Stomach (tissue), 9 donors: ENCODE results near the gene FBXL2. TPM values are rescaled to one million over a fixed set of nuclear protein-coding genes. Genes with fewer than 3 reads are reported as not detected.
"Not testable (repeated sequence)": the region's sequence is repeated elsewhere in the genome, so short reads cannot be mapped to it uniquely, and the experiment has no call there.

ENCODE experiments used
- DNase-seq, 2 donors: peaks; one replicate each; pipeline versions ENCODE4 v3.0.0 to v3.0.0-alpha.2; 2013 to 2019
- H3K27ac ChIP-seq, 5 donors: fragments of 200-600 bp in 4 of 5; sonication (generic) in 4 of 5; one replicate each; pipeline ENCODE4 v1.5.1; 2013 to 2019; ENCODE audit warnings: mild to moderate bottlenecking in 1 of 5, moderate library complexity in 1 of 5
- H3K27me3 ChIP-seq, 3 donors: fragments of 200-600 bp; sonication (generic); one replicate each; pipeline ENCODE4 v1.5.1; 2017 to 2019; ENCODE audit warnings: mixed run types in 1 of 3
- H3K36me3 ChIP-seq, 4 donors: fragments of 200-600 bp; sonication (generic); 1 replicate in 3 of 4; 2 replicates in 1 of 4; pipeline ENCODE4 v1.5.1; 2016 to 2019
- H3K4me1 ChIP-seq, 4 donors: fragments of 200-600 bp; sonication (generic); one replicate each; pipeline ENCODE4 v1.5.1; 2016 to 2019
- H3K4me3 ChIP-seq, 4 donors: fragments of 200-600 bp; sonication (generic) in 3 of 4; one replicate each; pipeline ENCODE4 v1.5.1; 2016 to 2019; ENCODE audit warnings: mild to moderate bottlenecking in 1 of 4
- H3K9me3 ChIP-seq, 4 donors: fragments of 200-600 bp; sonication (generic); one replicate each; pipeline ENCODE4 v1.5.1; 2016 to 2019
- CTCF ChIP-seq, 7 experiments: fragments of 450-650 bp in 4 of 7; fragments of 200-600 bp in 3 of 7; sonication (generic) in 3 of 7; IDR thresholded peaks; one replicate each; pipeline ENCODE4 v1.5.1; 2016 to 2019; ENCODE audit warnings: antibody characterized with exemption in 7 of 7, control low read depth in 2 of 7, mild to moderate bottlenecking in 1 of 7
- EP300 ChIP-seq: sonication (generic); formaldehyde crosslinking; IDR thresholded peaks from one replicate; pipeline ENCODE4 v1.6.1; 2017; ENCODE audit warnings: antibody characterized with exemption
- POLR2A ChIP-seq, 4 donors: fragments of 450-650 bp; IDR thresholded peaks; one replicate each; pipeline ENCODE4 v1.6.1; 2016; ENCODE audit warnings: antibody characterized with exemption in 4 of 4, control low read depth in 2 of 4, mild to moderate bottlenecking in 1 of 4, moderate library complexity in 1 of 4
- POLR2AphosphoS5 ChIP-seq, 3 donors: sonication (generic); formaldehyde crosslinking; IDR thresholded peaks; one replicate each; pipeline ENCODE4 v1.6.1; 2016; ENCODE audit warnings: antibody characterized with exemption in 3 of 3
- WGBS, 5 donors: extraction: QIAGEN DNeasy Blood & Tissue Kit in 3 of 5; methylation state at CpG; one replicate each; pipeline versions ENCODE4 v1.1.5 to v1.1.7; 2013 to 2018; 5-methylcytosine and 5-hydroxymethylcytosine counted together
- intact Hi-C: fragments of 100-400 bp; cut with DNase I; formaldehyde crosslinking; loops from one replicate; pipeline ENCODE4 v1.15.1; 2023; ENCODE audit warnings: low total_unique reads
- polyA plus RNA-seq, 3 donors: library from polyadenylated mRNA; stranded (reverse); fragments of 200-250 nt; gene quantifications; one replicate each; pipeline ENCODE4 v1.2.3, GENCODE V29; 2013
- total RNA-seq, 5 donors: library from RNA; depleted of rRNA; stranded (reverse); fragments of >200 nt; gene quantifications; one replicate each; pipeline versions ENCODE4 v1.1.0 to v1.2.3, GENCODE V29; 2014 to 2016
- donor health status: healthy with polysubstance abuse.
- donor health status: Bipolar disorder and iron deficiency.
- donor health status: healthy.

FBXL2 gene
- total and polyA plus RNA-seq, 8 donors, result 0.46 to 62.4 (median 9.4) TPM; not detected in 1

GRCh38 chr3:33401781-33402180 is 124.5 kb downstream of the FBXL2 start:
- H3K27me3 ChIP-seq, result no peaks in the 10 kb centered on the region
- no peaks in the 10 kb centered on the region for H3K9me3 ChIP-seq
- H3K4me1 ChIP-seq, result no peaks in the 10 kb centered on the region
- intact Hi-C loops, result no loop called here
- WGBS, 5 donors, result 86 to 94% (median 88%) methylated on average over 2 of the region's 2 CpGs
- peaks cover 64 to 94% (median 93%) of the 10 kb centered on the region in 4 donors for H3K36me3 ChIP-seq
- TF ChIP-seq EP300, result no peak
- TF ChIP-seq POLR2A (IDR thresholded peaks at IDR 0.05), result no peak
- no peak for TF ChIP-seq POLR2AphosphoS5 (IDR thresholded peaks at IDR 0.05)
- H3K4me3 ChIP-seq, result no peak overlapping the region
- DNase-seq, result no peak
- no peak overlapping the region for H3K27ac ChIP-seq

GRCh38 chr3:33402936-33403335 is 125.7 kb downstream of the FBXL2 start:
- TF ChIP-seq CTCF (IDR thresholded peaks at IDR 0.05), result no peak
- TF ChIP-seq POLR2A (IDR thresholded peaks at IDR 0.05), result no peak
- no peak for TF ChIP-seq EP300
- no peak for TF ChIP-seq POLR2AphosphoS5 (IDR thresholded peaks at IDR 0.05)
- intact Hi-C loops, result no loop called here
- H3K27ac ChIP-seq, result no peak overlapping the region

GRCh38 chr3:33403756-33404155 is 126.5 kb downstream of the FBXL2 start:
- no peak for DNase-seq
- no peak overlapping the region for H3K27ac ChIP-seq
- no peaks in the 10 kb centered on the region for H3K27me3 ChIP-seq
- H3K36me3 ChIP-seq, result peaks cover 53 to 94% (median 93%) of the 10 kb centered on the region in 4 donors
- intact Hi-C loops, result no loop called here
- H3K9me3 ChIP-seq, result no peaks in the 10 kb centered on the region
- no peaks in the 10 kb centered on the region for H3K4me1 ChIP-seq
- WGBS, 5 donors, result 96 to 99% (median 98%) methylated on average over 6 of the region's 6 CpGs
- no peak overlapping the region for H3K4me3 ChIP-seq
- TF ChIP-seq CTCF (IDR thresholded peaks at IDR 0.05) (no peak), POLR2AphosphoS5 (IDR thresholded peaks at IDR 0.05) (no peak), POLR2A (IDR thresholded peaks at IDR 0.05) (no peak), EP300 (no peak)

More at GRCh38 chr3:33402936-33403335, 125.7 kb downstream of the FBXL2 start:
- Histone ChIP-seq H3K36me3 (peaks cover 53 to 94% (median 93%) of the 10 kb centered on the region in 4 donors), H3K4me1 (no peaks in the 10 kb centered on the region), H3K9me3 (no peaks in the 10 kb centered on the region), H3K27me3 (no peaks in the 10 kb centered on the region), H3K4me3 (no peak overlapping the region)
- DNase-seq, result no peak
- WGBS, 5 donors, result 90 to 97% (median 97%) methylated on average over 3 of the region's 3 CpGs

GRCh38 chr3:33410816-33411215 is 133.6 kb downstream of the FBXL2 start:
- H3K4me1 ChIP-seq, DNase-seq, H3K4me3 ChIP-seq, H3K9me3 ChIP-seq, H3K27me3 ChIP-seq, intact Hi-C loops, H3K27ac ChIP-seq: not testable (repeated sequence)
- WGBS, 5 donors, result 94 to 99% (median 96%) methylated on average over 3 of the region's 3 CpGs
- peaks cover 34 to 86% (median 81%) of the 10 kb centered on the region in 4 donors for H3K36me3 ChIP-seq

- H3K27ac ChIP-seq, result no peak overlapping the region
- no peaks in the 10 kb centered on the region for H3K27me3 ChIP-seq
- H3K9me3 ChIP-seq, result no peaks in the 10 kb centered on the region
- 78 to 97% (median 88%) methylated on average over 3 of the region's 3 CpGs for WGBS, 5 donors
- DNase-seq, result no peak
- TF ChIP-seq POLR2AphosphoS5 (IDR thresholded peaks at IDR 0.05) (no peak), CTCF (IDR thresholded peaks at IDR 0.05) (no peak), EP300 (no peak), POLR2A (IDR thresholded peaks at IDR 0.05) (no peak)
- H3K4me1 ChIP-seq, result peaks cover 0 to 4% (median 0%) of the 10 kb centered on the region in 4 donors
- intact Hi-C loops, result no loop called here
- no peak overlapping the region for H3K4me3 ChIP-seq
- H3K36me3 ChIP-seq, result peaks cover 15 to 77% (median 61%) of the 10 kb centered on the region in 4 donors
Measured at GRCh38 chr3:33417066-33417673, 139.9 kb downstream of the FBXL2 start.
